Panc1 (cell line): ENCODE results near the gene STOM. TPM values are rescaled to one million over a fixed set of nuclear protein-coding genes. Genes with fewer than 3 reads are reported as not detected.
A peak's percentile ranks its signal among the peaks of the same experiment; 100 is the strongest.

Experiments used
- ATAC-seq: fragments of 200-7000 bp; cut with Tn5 transposase; 2 replicates; pipeline ENCODE4 v1.9.1; 2020; ENCODE audit warnings: mild to moderate bottlenecking, moderate library complexity
- BruUV-seq: library from RNA; stranded (reverse); fragments of 400-500 nt; replicated peaks from 2 replicates; lab custom pipeline; 2021; lab: Mats Ljungman, UMichigan
- CTCF ChIA-PET: fragments of 300-600 bp; sonication (Branson Sonifier 250); formaldehyde crosslinking; loops from one replicate; lab custom pipeline; 2022; ENCODE audit warnings: antibody characterized with exemption; lab: Charles Lee
- POLR2A ChIA-PET: fragments of 300-600 bp; sonication (Branson Sonifier 250); formaldehyde crosslinking; loops from one replicate; lab custom pipeline; 2022; ENCODE audit warnings: antibody characterized with exemption; lab: Charles Lee
- DNase-seq: peaks from one replicate; pipeline ENCODE4 v3.0.0-alpha.2; 2010; ENCODE audit warnings: low read depth, low spot score
- H3K27ac ChIP-seq: 2 replicates; pipeline ENCODE4 v1.5.1; 2011; ENCODE audit warnings: mild to moderate bottlenecking, low read length, inconsistent platforms
- H3K27me3 ChIP-seq: fragments of 200-500 bp; sonication (Bioruptor generic); 2 replicates; pipeline ENCODE4 v1.6.0; 2014; ENCODE audit warnings: low read length, inconsistent platforms; ENCODE audit not compliant: control insufficient read depth, insufficient read depth
- H3K36me3 ChIP-seq: fragments of 200-500 bp; sonication (Bioruptor generic); 2 replicates; pipeline ENCODE4 v1.5.1; 2014; ENCODE audit warnings: inconsistent platforms, mild to moderate bottlenecking, low read length, moderate library complexity; ENCODE audit not compliant: control insufficient read depth, insufficient read depth
- H3K4me1 ChIP-seq: 2 replicates; pipeline ENCODE4 v1.5.1; 2011; ENCODE audit warnings: inconsistent platforms, mild to moderate bottlenecking, low read length, moderate library complexity; ENCODE audit not compliant: control insufficient read depth, insufficient read depth
- H3K4me3 ChIP-seq, 2 experiments: 2 replicates each; pipeline ENCODE4 v1.5.1; 2011 to 2012; ENCODE audit warnings: low read depth in 2 of 2, low read length in 2 of 2, mild to moderate bottlenecking in 2 of 2, inconsistent platforms in 1 of 2, moderate library complexity in 1 of 2
- H3K9me3 ChIP-seq: fragments of 200-500 bp; sonication (Bioruptor generic); 2 replicates; pipeline ENCODE4 v1.5.1; 2014; ENCODE audit warnings: low read depth, mild to moderate bottlenecking, inconsistent platforms, low read length, moderate library complexity; ENCODE audit not compliant: control insufficient read depth, insufficient read depth
- CTCF ChIP-seq: fragments of 450-650 bp; IDR thresholded peaks from 2 replicates; pipeline ENCODE4 v1.5.1; 2017; ENCODE audit warnings: mild to moderate bottlenecking
- POLR2AphosphoS5 ChIP-seq: IDR thresholded peaks from 2 replicates; pipeline ENCODE4 v1.6.1; 2012; ENCODE audit warnings: mild to moderate bottlenecking, low read depth, low read length, moderate library complexity
- REST ChIP-seq, 2 experiments: IDR thresholded peaks; 2 replicates each; pipeline ENCODE4 v1.6.1; 2011 to 2012; ENCODE audit warnings: low read depth in 2 of 2, control low read depth in 1 of 2, low read length in 1 of 2, mild to moderate bottlenecking in 1 of 2, moderate library complexity in 1 of 2; ENCODE audit not compliant: insufficient read depth in 1 of 2
- SIN3A ChIP-seq: IDR thresholded peaks from 2 replicates; pipeline ENCODE4 v1.6.1; 2012; ENCODE audit warnings: low read depth, mild to moderate bottlenecking, low read length, moderate library complexity, borderline replicate concordance; ENCODE audit not compliant: insufficient read depth
- TCF7L2 ChIP-seq: IDR thresholded peaks from 2 replicates; pipeline ENCODE4 v1.6.1; 2011; ENCODE audit warnings: mild to moderate bottlenecking, low read depth, low read length, inconsistent platforms
- in situ Hi-C: cut with HindIII; loops from 2 replicates; pipeline ENCODE4 v1.10.0; 2016; ENCODE audit warnings: low sequenced_read_pairs, low pct_unique_long_range_greater_than_20kb
- intact Hi-C: fragments of 100-400 bp; cut with micrococcal nuclease; formaldehyde crosslinking; loops from one replicate; pipeline ENCODE4 v1.10.0; 2022; ENCODE audit not compliant: unreplicated experiment
- total RNA-seq: library from RNA; stranded (reverse); gene quantifications from one replicate; pipeline ENCODE4 v1.2.1, GENCODE V29; 2021; ENCODE audit not compliant: unreplicated experiment

Gene STOM
- total RNA-seq, 1 experiment from 2014 or later = 81.2 TPM

- TF ChIP-seq TCF7L2 = no peak
- no peak for TF ChIP-seq REST (IDR thresholded peaks at IDR 0.05; ENCODE audit: insufficient read depth in 1 of 2, low read depth in 2 of 2, low read length in 1 of 2)
- TF ChIP-seq POLR2AphosphoS5 = no peak
- TF ChIP-seq SIN3A = no peak
- no peak for TF ChIP-seq CTCF
- intact Hi-C loops (no loop called here), in situ Hi-C loops (no loop called here)
- POLR2A ChIA-PET = no interaction called here
- no peak overlapping the region for H3K4me3 ChIP-seq
- CTCF ChIA-PET = no interaction called here
- no peaks in the 10 kb centered on the region for H3K9me3 ChIP-seq
- DNase-seq = no peak
- peak overlapping the region; percentile 51; the same call in 1 of the 2 replicates for H3K27ac ChIP-seq
- no peak for ATAC-seq
- 0 out of 2 replicates have a peak, but pooled peaks cover 2% of the 10 kb centered on the region for H3K36me3 ChIP-seq
- no TSS peak for BruUV-seq
- H3K4me1 ChIP-seq = peaks cover 18% of the 10 kb centered on the region
- no peaks in the 10 kb centered on the region for H3K27me3 ChIP-seq
Observed at GRCh38 chr9:121359351-121360294, 10.4 kb downstream of the STOM start.

GRCh38 chr9:121358751-121359150, 11.3 kb downstream of the STOM start:
- no TSS peak for BruUV-seq
- in situ Hi-C loops = no loop called here
- ChIA-PET POLR2A (interaction anchor here (0.7 kb wide), 1 partner anchor 271 kb away, joined by 3 read pairs; no protein-coding TSS in a partner anchor), CTCF (no interaction called here)
- Histone ChIP-seq H3K27ac (no peak overlapping the region), H3K4me1 (peaks cover 11% of the 10 kb centered on the region), H3K4me3 (no peak overlapping the region), H3K9me3 (no peaks in the 10 kb centered on the region), H3K27me3 (no peaks in the 10 kb centered on the region), H3K36me3 (0 out of 2 replicates have a peak, but pooled peaks cover 2% of the 10 kb centered on the region)
- intact Hi-C loops = no loop called here
- TF ChIP-seq REST (IDR thresholded peaks at IDR 0.05; ENCODE audit: insufficient read depth in 1 of 2, low read depth in 2 of 2, low read length in 1 of 2) = no peak
- TF ChIP-seq POLR2AphosphoS5 = no peak
- no peak for TF ChIP-seq CTCF
- TF ChIP-seq TCF7L2 = no peak
- no peak for TF ChIP-seq SIN3A
- no peak for DNase-seq
- ATAC-seq = no peak
